Heart left ventricle (tissue), 13 donors: Measurements from ENCODE around the gene ATAD3B.

ENCODE experiments used
- POLR2A ChIP-seq, 2 donors: fragments of 450-650 bp; IDR thresholded peaks; one replicate each; pipeline ENCODE4 v1.6.1; 2017; ENCODE audit warnings: antibody characterized with exemption in 2 of 2, mild to moderate bottlenecking in 2 of 2, moderate library complexity in 2 of 2
- TF ChIP-seq, protein P1 (sequence below), 12 donors: fragments of 200-600 bp; sonication (generic) in 4 of 12; IDR thresholded peaks; one replicate each; pipeline versions ENCODE4 v1.5.0 to v1.8.0; 2018 to 2022; ENCODE audit warnings: antibody characterized with exemption in 12 of 12, mild to moderate bottlenecking in 5 of 12
- donor health status: ischemic (EF 13 %, LVEDD 7.1; RV severe dilation, severe dysfunction).
- donor health status: DM: no; HTN: yes; CAD: no.
- donor health status: DM: no; HTN: no; CAD: no.
- donor health status: ischemic (EF 25% LVEDD 6.9; RV normal size, moderate dysfunction).
- donor health status: ischemic (EF 25% LVEDD 5.7; RV mildly dilated, moderate dysfunction).
- donor health status: ischemic (EF 35%, LVEDD 5.7; RV mildly dilated, moderate dysfunction).
- donor health status: nonischemic (EF 11% LVEDD 7.7; RV severe dilation, severe dysfunction).
- donor health status: DM: yes; HTN: yes; CAD: no.
- donor health status: PGD.
- donor health status: ischemic (EF 29% LVEDD 5.4; RV normal size, mild dysfunction).
- donor health status: nonischemic (EF 23%, LVEDD 6.1; RV moderate dilation, normal function).

DNA sequence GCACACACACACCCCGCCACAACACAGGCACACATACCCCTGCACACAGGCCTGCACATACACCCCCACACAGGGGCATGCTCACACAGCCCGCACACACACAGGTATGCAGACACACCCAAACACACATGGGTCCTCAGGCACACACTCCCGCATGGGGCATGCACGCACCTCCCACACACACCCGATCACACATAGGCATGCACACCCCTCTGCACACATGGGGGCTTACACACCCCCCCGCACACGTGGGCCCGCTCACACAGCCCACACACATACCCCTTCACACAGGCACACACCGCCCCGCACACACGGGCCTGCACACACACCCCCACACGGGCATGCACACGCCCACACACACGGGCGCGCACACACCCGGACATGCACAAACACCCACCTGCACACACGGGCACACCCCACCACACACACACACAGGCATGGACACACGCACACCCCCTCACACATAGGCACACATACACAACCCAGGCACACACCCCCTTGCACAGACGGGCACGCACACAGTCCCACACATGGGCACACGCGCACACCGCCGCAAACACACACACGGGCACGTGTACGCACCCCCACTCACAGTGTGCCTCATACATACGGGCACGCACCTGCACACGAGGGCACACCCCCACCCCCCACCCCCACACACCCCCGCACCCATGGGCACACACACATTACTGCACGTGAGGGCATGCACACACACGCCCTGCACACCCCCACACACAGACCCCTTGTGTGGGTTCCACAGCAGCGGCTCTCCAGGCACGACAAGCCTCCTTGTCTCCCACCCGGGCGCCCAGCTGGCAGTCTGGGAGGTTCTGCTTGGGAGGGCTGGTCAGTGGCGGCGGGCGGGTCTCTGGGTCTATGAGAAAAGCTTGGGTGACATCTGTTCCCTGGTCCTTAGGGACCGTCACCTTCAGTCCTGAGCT is 8.3 kb downstream of the ATAD3B start:
- TF ChIP-seq, protein P1, sequence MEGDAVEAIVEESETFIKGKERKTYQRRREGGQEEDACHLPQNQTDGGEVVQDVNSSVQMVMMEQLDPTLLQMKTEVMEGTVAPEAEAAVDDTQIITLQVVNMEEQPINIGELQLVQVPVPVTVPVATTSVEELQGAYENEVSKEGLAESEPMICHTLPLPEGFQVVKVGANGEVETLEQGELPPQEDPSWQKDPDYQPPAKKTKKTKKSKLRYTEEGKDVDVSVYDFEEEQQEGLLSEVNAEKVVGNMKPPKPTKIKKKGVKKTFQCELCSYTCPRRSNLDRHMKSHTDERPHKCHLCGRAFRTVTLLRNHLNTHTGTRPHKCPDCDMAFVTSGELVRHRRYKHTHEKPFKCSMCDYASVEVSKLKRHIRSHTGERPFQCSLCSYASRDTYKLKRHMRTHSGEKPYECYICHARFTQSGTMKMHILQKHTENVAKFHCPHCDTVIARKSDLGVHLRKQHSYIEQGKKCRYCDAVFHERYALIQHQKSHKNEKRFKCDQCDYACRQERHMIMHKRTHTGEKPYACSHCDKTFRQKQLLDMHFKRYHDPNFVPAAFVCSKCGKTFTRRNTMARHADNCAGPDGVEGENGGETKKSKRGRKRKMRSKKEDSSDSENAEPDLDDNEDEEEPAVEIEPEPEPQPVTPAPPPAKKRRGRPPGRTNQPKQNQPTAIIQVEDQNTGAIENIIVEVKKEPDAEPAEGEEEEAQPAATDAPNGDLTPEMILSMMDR (IDR thresholded peaks at IDR 0.05), result no peak
- no peak for TF ChIP-seq POLR2A (IDR thresholded peaks at IDR 0.05)
